ENCODE measurements around the gene STIM2. TPM values are rescaled to one million over a fixed set of nuclear protein-coding genes. Genes with fewer than 3 reads are reported as not detected.

Gene STIM2
- total and polyA plus RNA-seq, 2 donors (not counting 1 experiment from before 2014, with no cell fraction given), result 48.6 to 96.0 TPM

GRCh38 chr4:27018910-27019309 is 158.3 kb downstream of the STIM2 start:
- Histone ChIP-seq H3K27ac (ENCODE audit: low read length in 2 of 2) (no peak overlapping the region), H3K9ac (ENCODE audit: low read length) (no peak overlapping the region), H3K36me3 (replicated peaks in 1 of 2; ENCODE audit: control extremely low read depth in 1 of 2, control insufficient read depth in 1 of 2, extremely low read depth in 1 of 2, insufficient read depth in 2 of 2, low read length in 1 of 2) (peaks cover 20 to 60% of the 10 kb centered on the region in 2 experiments), H2AFZ (ENCODE audit: insufficient read depth, low read depth, low read length, poor library complexity, severe bottlenecking) (no peak overlapping the region), H4K20me1 (ENCODE audit: control insufficient read depth, insufficient read depth, low read length, poor library complexity, severe bottlenecking) (peaks cover 21% of the 10 kb centered on the region), H3K9me3 (ENCODE audit: control extremely low read depth in 1 of 3, control insufficient read depth in 2 of 3, insufficient read depth in 1 of 3, low read length in 2 of 3) (peaks cover 0 to 2% (median 0%) of the 10 kb centered on the region in 3 donors), H3K27me3 (replicated peaks in 1 of 4; ENCODE audit: control extremely low read depth in 1 of 4, control insufficient read depth in 3 of 4, insufficient read depth in 4 of 4, low read length in 3 of 4) (no peaks in the 10 kb centered on the region), H3K4me2 (replicated peaks; ENCODE audit: low read depth, low read length, poor library complexity, severe bottlenecking) (no peak overlapping the region), H3K79me2 (ENCODE audit: control insufficient read depth, insufficient read depth, low read length) (peaks cover 8% of the 10 kb centered on the region), H3K4me3 (ENCODE audit: control extremely low read depth in 1 of 5, extremely low read depth in 1 of 5, insufficient read depth in 1 of 5, low read depth in 2 of 5, low read length in 4 of 5) (no peak overlapping the region), H3K4me1 (ENCODE audit: control insufficient read depth in 2 of 2, insufficient read depth in 2 of 2, low read length in 2 of 2) (no peaks in the 10 kb centered on the region)
- Mint-ChIP-seq H3K27ac (no peak overlapping the region), H3K4me1 (no peaks in the 10 kb centered on the region), H3K9me3 (ENCODE audit: insufficient read depth) (no peaks in the 10 kb centered on the region), H3K27me3 (no peaks in the 10 kb centered on the region), H3K4me3 (no peak overlapping the region)
- ATAC-seq (ENCODE audit: low read depth) (no peak), DNase-seq (no peak)
- CTCF ChIA-PET, result interaction anchor here (0.9 to 2.1 kb wide), 2 partner anchors 9 kb away, joined by 3 to 8 read pairs; no protein-coding TSS in a partner anchor
- WGBS (ENCODE audit: insufficient coverage), result no CpG with 5 or more reads among the region's 1 CpG
- POLR2A ChIA-PET, result no interaction called here
- TF ChIP-seq CTCF (IDR thresholded peaks at IDR 0.05) (no peak), EZH2 (IDR thresholded peaks at IDR 0.05; ENCODE audit: borderline replicate concordance, insufficient read depth, low read depth, low read length, poor library complexity, severe bottlenecking) (no peak)
- intact Hi-C loops (cut with micrococcal nuclease), result no loop called here

GRCh38 chr4:27019766-27020165 is 159.1 kb downstream of the STIM2 start:
- Histone ChIP-seq H3K27me3 (replicated peaks in 1 of 4; ENCODE audit: control extremely low read depth in 1 of 4, control insufficient read depth in 3 of 4, insufficient read depth in 4 of 4, low read length in 3 of 4) (no peaks in the 10 kb centered on the region), H3K27ac (ENCODE audit: low read length in 2 of 2) (no peak overlapping the region), H3K4me1 (ENCODE audit: control insufficient read depth in 2 of 2, insufficient read depth in 2 of 2, low read length in 2 of 2) (no peaks in the 10 kb centered on the region), H3K4me3 (ENCODE audit: control extremely low read depth in 1 of 5, extremely low read depth in 1 of 5, insufficient read depth in 1 of 5, low read depth in 2 of 5, low read length in 4 of 5) (no peak overlapping the region), H3K9me3 (ENCODE audit: control extremely low read depth in 1 of 3, control insufficient read depth in 2 of 3, insufficient read depth in 1 of 3, low read length in 2 of 3) (peaks cover 0 to 2% (median 0%) of the 10 kb centered on the region in 3 donors), H3K9ac (ENCODE audit: low read length) (no peak overlapping the region), H2AFZ (ENCODE audit: insufficient read depth, low read depth, low read length, poor library complexity, severe bottlenecking) (no peak overlapping the region), H3K4me2 (replicated peaks; ENCODE audit: low read depth, low read length, poor library complexity, severe bottlenecking) (no peak overlapping the region), H3K79me2 (ENCODE audit: control insufficient read depth, insufficient read depth, low read length) (peaks cover 4% of the 10 kb centered on the region), H3K36me3 (replicated peaks in 1 of 2; ENCODE audit: control extremely low read depth in 1 of 2, control insufficient read depth in 1 of 2, extremely low read depth in 1 of 2, insufficient read depth in 2 of 2, low read length in 1 of 2) (peaks cover 20 to 60% of the 10 kb centered on the region in 2 experiments), H4K20me1 (ENCODE audit: control insufficient read depth, insufficient read depth, low read length, poor library complexity, severe bottlenecking) (peaks cover 17% of the 10 kb centered on the region)
- no peak for TF ChIP-seq CTCF (IDR thresholded peaks at IDR 0.05)
- no peak for TF ChIP-seq EZH2 (IDR thresholded peaks at IDR 0.05; ENCODE audit: borderline replicate concordance, insufficient read depth, low read depth, low read length, poor library complexity, severe bottlenecking)
- intact Hi-C loops (cut with micrococcal nuclease), result no loop called here
- ChIA-PET CTCF (interaction anchor here (2.1 kb wide), 1 partner anchor 10 kb away, joined by 8 read pairs; no protein-coding TSS in a partner anchor), POLR2A (no interaction called here)
- H3K4me3 Mint-ChIP-seq, result no peak overlapping the region
- no CpG with 5 or more reads among the region's 1 CpG for WGBS (ENCODE audit: insufficient coverage)
- DNase-seq, result no peak
- no peak overlapping the region for H3K27ac Mint-ChIP-seq
- ATAC-seq (ENCODE audit: low read depth), result no peak
- H3K9me3 Mint-ChIP-seq (ENCODE audit: insufficient read depth), result no peaks in the 10 kb centered on the region
- no peaks in the 10 kb centered on the region for H3K4me1 Mint-ChIP-seq
- no peaks in the 10 kb centered on the region for H3K27me3 Mint-ChIP-seq

Data from B cell (primary cell).